ENCODE data around the gene PHF19.

- TF ChIP-seq BHLHE40 (IDR thresholded peaks at IDR 0.05; ENCODE audit: borderline replicate concordance in 1 of 2, low read depth in 2 of 2, low read length in 1 of 2), result peak; percentile 58 to 76; a peak in 2 of 4 replicates
- TF ChIP-seq, protein P1, sequence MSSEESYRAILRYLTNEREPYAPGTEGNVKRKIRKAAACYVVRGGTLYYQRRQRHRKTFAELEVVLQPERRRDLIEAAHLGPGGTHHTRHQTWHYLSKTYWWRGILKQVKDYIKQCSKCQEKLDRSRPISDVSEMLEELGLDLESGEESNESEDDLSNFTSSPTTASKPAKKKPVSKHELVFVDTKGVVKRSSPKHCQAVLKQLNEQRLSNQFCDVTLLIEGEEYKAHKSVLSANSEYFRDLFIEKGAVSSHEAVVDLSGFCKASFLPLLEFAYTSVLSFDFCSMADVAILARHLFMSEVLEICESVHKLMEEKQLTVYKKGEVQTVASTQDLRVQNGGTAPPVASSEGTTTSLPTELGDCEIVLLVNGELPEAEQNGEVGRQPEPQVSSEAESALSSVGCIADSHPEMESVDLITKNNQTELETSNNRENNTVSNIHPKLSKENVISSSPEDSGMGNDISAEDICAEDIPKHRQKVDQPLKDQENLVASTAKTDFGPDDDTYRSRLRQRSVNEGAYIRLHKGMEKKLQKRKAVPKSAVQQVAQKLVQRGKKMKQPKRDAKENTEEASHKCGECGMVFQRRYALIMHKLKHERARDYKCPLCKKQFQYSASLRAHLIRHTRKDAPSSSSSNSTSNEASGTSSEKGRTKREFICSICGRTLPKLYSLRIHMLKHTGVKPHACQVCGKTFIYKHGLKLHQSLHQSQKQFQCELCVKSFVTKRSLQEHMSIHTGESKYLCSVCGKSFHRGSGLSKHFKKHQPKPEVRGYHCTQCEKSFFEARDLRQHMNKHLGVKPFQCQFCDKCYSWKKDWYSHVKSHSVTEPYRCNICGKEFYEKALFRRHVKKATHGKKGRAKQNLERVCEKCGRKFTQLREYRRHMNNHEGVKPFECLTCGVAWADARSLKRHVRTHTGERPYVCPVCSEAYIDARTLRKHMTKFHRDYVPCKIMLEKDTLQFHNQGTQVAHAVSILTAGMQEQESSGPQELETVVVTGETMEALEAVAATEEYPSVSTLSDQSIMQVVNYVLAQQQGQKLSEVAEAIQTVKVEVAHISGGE (CRISPR knock-in tag; IDR thresholded peaks at IDR 0.05), result no peak
- no peak for TF ChIP-seq RELA (IDR thresholded peaks at IDR 0.05; ENCODE audit: borderline replicate concordance, partially characterized antibody)
- no peak for TF ChIP-seq TCF12 (IDR thresholded peaks at IDR 0.05; ENCODE audit: low read depth, low read length)
- no peak for TF ChIP-seq PRDM15 (CRISPR knock-in tag; IDR thresholded peaks at IDR 0.05)
- TF ChIP-seq EZH2 (IDR thresholded peaks at IDR 0.05; ENCODE audit: borderline replicate concordance, control insufficient read depth, low read depth, low read length), result no peak
- peak; percentile 32; the same call in 1 of the 2 replicates for TF ChIP-seq GATAD2B (conservative IDR thresholded peaks at IDR 0.05; ENCODE audit: low read depth)
- TF ChIP-seq ZNF687 (IDR thresholded peaks at IDR 0.05), result peak; percentile 85
- no peak for TF ChIP-seq RAD21 (IDR thresholded peaks at IDR 0.05; ENCODE audit: insufficient read depth, low read depth, low read length)
- TF ChIP-seq, protein P2, sequence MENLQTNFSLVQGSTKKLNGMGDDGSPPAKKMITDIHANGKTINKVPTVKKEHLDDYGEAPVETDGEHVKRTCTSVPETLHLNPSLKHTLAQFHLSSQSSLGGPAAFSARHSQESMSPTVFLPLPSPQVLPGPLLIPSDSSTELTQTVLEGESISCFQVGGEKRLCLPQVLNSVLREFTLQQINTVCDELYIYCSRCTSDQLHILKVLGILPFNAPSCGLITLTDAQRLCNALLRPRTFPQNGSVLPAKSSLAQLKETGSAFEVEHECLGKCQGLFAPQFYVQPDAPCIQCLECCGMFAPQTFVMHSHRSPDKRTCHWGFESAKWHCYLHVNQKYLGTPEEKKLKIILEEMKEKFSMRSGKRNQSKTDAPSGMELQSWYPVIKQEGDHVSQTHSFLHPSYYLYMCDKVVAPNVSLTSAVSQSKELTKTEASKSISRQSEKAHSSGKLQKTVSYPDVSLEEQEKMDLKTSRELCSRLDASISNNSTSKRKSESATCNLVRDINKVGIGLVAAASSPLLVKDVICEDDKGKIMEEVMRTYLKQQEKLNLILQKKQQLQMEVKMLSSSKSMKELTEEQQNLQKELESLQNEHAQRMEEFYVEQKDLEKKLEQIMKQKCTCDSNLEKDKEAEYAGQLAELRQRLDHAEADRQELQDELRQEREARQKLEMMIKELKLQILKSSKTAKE (IDR thresholded peaks at IDR 0.05; ENCODE audit: low read depth, poor library complexity, severe bottlenecking), result no peak
- TF ChIP-seq, protein P3, sequence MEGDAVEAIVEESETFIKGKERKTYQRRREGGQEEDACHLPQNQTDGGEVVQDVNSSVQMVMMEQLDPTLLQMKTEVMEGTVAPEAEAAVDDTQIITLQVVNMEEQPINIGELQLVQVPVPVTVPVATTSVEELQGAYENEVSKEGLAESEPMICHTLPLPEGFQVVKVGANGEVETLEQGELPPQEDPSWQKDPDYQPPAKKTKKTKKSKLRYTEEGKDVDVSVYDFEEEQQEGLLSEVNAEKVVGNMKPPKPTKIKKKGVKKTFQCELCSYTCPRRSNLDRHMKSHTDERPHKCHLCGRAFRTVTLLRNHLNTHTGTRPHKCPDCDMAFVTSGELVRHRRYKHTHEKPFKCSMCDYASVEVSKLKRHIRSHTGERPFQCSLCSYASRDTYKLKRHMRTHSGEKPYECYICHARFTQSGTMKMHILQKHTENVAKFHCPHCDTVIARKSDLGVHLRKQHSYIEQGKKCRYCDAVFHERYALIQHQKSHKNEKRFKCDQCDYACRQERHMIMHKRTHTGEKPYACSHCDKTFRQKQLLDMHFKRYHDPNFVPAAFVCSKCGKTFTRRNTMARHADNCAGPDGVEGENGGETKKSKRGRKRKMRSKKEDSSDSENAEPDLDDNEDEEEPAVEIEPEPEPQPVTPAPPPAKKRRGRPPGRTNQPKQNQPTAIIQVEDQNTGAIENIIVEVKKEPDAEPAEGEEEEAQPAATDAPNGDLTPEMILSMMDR (IDR thresholded peaks at IDR 0.05 in 2 of 3, conservative IDR thresholded peaks at IDR 0.05 in 1 of 3; ENCODE audit: control insufficient read depth in 2 of 3, extremely low read depth in 1 of 3, insufficient read depth in 1 of 3, low read depth in 3 of 3, low read length in 3 of 3), result no peak
- TF ChIP-seq FOXK2 (IDR thresholded peaks at IDR 0.05), result no peak
Observed at GRCh38 chr9:120891884-120892747, 15.1 kb upstream of the PHF19 start.

Data from GM12878 (cell line).